Measurements from ENCODE around the gene DHRS12.

DHRS12 gene

DNA sequence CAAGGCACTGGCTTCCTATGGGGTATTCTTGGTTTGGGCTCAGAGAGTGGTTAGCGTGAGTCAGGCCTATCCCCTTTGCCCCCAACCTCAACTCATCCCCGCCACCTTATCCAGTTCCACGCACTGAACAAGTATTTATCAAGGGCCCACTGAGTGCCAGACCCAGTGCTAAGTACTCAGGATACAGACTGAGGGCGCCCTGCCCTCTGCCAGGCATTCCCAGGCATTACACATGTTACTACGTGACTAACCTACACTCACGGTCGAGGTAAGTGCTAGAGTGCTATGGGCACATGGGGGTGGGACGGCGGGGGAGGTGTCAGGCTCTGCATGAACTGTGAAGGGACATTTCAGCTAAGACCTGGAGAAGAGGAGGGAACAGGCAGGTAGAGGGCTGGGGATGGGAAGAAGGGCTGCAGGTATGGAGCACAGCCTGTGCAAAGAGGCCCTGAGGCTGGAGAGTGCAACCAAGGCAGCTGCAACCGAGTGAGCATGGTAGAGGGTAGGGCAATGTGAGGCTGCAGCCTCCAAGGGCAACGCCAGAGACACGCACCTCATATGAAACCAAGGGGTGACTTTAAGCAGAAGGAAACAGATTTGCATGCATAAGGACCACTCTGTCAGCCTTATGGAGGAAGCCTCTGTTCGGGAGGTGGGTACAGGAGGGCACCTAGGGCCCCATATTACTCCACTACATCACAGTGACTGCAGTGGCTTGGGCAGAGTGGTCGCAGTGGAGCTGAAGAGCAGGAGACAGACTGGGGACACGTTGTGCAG is 22.5 kb downstream of the DHRS12 start:
- no peak for DNase-seq (ENCODE audit: low read depth)

DNA sequence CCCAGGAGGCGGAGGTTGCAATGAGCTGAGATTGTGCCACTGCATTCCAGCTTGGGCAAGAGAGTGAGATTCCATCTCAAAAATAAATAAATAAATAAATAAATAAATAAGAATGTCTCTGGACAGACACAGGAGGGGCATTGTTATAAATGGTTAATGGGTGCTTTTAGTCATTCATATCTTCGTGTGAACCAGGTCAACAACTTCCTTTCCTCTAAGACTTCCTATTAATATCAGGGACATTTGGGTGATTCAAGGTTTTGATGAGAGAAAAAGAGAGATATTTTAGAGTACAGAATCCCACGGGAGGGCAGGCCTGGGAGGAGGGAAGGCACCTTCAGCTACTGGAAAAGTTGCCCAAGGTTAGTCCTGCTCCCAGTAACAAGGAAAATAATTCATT is 23.9 kb downstream of the DHRS12 start:
- no peak for DNase-seq (ENCODE audit: low read depth)

DNA sequence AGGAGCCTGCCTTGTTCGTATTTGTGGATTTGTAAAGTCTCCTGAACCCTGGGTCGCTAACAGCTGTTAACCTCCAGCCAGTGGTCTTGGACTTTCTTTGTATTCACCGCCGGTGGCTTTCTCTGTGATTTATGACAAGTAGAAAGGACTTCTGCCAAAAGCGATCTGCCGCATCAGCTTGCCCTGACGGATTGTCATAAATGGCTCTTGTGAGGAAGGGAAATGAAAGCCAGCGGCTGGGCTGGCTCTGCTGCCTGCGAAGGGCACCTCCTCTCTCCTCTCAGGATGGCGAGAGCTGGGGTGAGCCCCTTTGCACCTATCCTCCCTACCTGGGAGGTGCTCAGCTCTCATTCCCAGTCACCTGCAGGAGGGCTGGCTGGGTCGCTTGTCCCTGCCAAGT is 25.6 kb downstream of the DHRS12 start:
- DNase-seq (ENCODE audit: low read depth): no peak

DNA sequence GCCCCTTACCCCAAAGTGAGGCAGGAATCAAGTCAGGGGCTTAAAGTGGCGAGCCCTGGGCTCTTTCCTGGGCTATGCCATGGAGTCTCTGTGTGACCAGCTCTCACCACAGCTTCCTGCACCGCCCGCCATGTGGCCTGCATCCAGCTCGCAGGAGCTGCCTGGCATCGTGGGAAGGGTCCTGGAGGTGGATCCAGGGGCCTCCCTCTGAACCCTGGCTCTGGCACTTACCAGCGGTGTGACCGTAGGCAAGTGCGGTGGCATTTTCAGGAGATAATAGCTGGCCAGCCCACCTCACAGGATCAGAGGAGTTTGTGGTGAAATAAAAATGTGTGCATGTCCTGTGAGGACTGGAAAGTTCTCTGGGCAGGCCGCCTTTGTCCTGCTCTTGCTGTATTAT is 26.0 kb downstream of the DHRS12 start:
- no peak for DNase-seq (ENCODE audit: low read depth)

DNA sequence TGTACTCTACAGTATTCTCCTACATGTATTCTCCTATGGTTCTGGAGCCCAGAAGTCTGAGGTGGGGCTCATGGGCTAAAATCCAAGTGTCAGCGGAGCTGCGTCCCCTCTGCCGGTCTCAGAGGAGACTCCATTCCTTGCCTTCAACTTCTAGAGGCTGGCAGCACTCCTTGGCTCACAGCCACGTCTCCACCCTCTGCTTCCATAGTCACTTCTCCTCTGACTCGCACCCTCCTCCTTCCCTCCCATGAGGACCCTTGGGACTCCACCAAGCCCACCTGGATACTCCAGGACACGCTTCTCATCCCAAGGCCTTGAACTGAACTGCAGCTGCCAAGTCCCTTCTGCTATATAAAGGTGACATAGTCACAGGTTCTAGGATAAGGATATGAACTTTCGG is 27.8 kb downstream of the DHRS12 start:
- DNase-seq (ENCODE audit: low read depth): no peak

DNA sequence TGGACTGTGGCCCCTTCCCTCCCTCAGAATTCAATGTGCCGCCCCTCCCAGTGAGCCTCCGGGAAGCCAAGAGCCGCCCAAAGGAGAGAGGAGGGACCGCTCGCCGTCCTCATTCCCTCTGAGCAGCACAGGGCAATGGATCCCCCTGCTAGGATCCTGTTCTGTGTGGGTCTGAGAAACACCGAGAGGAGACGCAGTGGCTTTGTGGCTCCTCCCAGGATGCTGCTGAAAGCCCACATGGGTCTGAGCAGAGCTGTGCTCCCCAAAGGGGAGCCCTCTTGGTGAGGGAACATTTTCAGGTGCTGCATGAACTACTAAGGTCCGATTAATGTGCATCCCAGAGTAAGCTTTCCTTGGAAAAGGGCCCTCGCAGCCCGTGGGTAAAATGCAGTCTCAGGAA is 30.4 kb downstream of the DHRS12 start:
- no peak for DNase-seq (ENCODE audit: low read depth)

DNA sequence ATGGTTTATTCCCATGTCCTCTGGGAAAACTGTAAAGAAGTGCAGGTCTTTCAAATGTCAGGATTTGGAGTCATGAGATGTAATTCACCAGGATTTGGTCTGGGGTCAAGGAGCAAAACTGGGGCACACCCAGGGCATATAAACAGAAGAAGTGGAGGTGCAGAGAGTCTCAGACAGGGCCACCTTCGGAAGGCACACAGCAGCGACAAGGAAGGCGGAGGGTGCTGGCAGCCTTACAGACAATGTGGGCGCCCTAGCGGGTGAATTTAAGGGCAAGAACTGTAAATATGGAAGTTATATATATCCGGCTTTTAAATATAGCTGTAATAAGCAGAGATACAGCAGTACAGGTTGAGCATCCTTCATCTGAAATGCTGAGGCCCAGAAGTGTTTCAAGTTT is 31.2 kb downstream of the DHRS12 start:
- no peak for DNase-seq (ENCODE audit: low read depth)

DNA sequence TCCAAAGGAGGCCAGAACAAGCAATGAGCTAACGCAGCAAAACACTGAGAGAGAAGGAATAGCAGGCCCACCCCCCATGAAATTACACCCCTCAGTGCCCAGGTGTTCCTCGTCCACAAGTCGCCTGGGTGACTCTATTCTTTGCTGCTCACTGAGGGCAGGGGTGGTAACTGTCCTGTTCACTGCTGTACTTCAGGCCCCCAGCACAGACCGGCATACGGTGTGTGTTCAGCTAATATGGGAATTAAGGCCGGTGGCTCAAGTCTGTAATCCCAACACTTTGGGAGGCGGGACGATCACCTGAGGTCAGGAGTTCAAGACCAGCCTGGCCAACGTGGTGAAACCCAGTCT is 31.9 kb downstream of the DHRS12 start:
- no peak for DNase-seq (ENCODE audit: low read depth)

DNA sequence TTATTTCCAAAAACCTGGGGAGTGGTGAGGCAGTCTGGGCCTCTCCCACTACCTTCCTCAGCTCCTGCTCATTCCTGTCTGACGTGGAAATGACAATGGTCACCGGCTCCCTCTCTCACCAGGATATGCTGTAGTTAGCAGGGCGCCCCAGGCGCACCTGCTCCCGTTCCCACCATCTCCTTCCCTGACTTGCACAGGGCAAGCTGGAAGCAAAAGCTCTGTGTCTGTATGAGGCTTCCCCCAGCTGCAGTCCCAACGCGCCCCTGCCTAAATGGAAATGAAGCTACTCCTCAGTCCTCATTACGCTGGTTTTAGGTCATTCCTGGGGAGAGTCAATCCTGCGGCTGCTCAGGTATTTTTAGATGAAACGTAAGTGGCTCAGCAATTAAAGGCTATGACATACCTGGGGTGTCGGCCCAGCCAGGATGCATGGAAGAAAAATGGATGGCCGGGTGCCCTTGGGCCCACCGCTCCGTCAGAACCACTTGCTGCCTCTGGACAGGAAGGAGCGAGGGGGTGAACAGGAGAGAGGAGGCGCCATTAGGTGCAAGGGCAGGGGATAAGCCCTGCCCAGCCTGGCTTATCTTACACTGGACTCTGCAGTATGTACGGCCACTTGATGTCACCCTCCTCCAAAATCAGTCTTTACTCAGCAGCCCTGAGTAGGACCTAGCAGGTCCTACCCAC is 32.4 kb downstream of the DHRS12 start:
- no peak for DNase-seq (ENCODE audit: low read depth)

DNA sequence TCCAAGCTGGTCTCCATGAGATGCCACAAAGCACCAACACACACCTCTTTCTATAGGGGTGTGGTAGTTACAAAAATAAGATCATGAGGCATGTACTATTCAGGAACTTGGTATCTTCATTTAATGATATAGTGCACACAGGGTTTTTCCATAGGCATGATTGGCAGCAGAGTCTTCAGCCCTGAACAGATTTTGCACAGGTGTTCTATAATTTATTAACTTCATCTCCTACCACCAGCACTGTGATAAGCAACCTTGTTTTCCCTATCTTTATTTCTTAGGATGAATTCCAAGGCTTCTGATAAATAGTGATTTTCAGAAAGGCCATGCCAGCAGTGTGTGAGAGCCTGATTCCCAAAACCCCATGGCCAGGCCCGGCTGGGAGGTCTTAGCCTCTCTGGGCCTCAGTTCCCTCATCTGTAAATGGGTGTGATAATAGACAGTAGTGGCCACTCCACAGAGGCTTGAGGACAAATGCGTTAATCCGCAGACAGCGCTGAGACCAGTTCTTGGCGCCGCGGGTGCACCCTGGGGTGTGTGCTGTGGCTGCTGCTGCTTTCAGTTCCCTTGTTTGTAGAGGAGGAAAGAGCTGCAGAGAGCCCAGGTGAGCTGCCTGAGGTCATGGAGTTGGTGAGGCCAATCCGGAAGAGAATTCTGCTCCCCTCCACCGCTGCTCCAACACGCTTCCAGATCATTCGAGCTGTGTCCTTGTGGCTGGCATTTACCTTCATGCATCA is 33.1 kb downstream of the DHRS12 start:
- no peak for DNase-seq (ENCODE audit: low read depth)

DNA sequence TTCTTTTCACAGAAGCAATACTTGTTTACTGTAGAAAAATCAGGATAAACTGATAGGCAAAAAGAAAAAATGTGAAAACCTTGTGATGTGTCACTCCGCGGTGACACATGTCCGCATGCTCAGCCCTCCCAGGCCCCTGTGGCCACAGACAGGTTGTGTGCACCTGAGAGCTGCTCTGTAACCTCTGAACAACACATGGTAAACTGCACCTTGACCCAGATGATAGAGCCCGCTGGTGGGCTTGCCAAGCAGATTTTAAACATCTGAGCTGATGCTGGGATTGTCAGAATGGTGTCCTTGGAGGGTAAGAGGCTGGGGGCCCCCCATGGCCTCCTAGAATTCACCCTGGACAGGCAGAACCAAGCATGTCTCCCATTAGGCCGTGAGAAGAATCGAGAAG is 33.8 kb downstream of the DHRS12 start:
- DNase-seq (ENCODE audit: low read depth): no peak

DNA sequence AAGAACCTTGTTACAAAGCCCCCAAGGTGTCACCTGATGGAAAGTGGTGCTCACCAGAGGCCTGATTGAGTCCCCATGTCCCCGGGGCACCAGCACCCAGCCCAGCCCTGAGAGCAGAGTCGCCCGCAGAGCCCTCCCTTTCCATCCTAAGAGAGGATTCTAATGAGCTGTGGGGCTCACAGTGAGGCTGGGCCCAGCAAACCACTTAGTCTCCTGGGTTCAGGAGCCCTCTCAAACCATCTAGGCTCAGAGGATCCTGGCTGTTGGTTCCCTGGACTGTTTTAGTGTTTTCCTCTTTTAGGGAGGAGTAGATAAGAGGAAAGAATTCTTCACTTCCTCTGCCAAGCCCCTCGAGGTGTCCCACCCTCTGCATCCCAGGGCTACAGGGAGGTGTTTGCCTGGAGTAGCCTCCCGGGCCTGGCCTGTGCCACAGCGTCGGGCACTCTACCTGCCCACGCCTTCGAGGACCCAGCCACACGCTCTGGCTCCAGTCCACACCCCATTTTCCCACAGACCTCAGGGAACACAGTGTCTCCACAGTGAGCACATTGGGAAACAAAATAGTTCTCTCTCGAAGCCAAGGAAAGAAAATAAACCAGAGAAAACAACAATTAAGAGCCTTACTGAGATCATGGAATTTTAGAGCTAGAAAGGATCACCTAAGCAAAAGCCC is 34.4 kb downstream of the DHRS12 start:
- no peak for DNase-seq (ENCODE audit: low read depth)

DNA sequence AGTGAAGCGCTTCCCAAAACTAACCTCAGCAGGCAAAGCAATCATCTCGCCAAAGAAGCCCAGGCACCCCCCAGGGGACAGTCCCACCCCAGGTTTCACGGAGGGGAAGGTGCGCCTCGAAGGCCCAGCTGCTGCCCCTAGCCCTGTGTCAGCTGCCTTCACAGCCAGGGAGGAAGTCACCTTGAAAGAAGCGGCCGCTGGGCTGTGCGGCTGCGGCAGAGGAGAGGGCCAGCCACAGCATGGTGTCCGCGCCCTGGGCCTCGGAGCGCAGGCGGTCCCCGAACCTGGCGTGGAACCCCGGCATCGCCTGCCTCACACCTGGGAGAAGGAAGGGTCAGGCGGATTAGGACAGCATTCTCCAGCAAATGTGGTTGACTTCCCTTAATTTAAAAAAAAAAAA is 35.0 kb downstream of the DHRS12 start:
- DNase-seq (ENCODE audit: low read depth): no peak

DNA sequence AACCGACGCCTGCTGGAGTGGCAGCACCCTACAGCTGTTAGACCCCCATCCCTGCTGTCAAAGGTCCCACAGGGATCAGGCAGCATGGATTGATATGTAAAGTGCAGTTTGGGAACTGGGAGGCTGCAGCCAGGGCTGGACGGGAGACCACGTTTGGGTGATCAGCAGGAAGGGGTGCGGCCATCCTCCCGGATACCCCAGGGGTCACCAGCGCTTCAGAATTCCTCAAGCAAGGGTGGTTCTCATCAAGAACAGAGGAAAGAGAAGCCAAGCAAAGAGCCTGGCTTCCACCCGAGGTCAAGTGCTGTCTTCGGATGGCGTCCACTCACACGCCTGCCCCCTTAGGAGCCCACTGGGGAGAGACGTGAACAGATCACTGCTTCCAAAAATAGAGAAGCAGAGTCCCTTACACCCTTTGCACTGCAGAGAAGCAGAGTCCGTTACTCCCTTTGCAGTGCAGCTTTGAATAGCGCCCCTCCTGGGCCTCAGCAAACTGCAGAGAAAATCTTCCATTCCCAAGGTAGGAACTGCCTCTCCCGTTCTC is 35.5 kb downstream of the DHRS12 start:
- DNase-seq (ENCODE audit: low read depth): no peak

DNA sequence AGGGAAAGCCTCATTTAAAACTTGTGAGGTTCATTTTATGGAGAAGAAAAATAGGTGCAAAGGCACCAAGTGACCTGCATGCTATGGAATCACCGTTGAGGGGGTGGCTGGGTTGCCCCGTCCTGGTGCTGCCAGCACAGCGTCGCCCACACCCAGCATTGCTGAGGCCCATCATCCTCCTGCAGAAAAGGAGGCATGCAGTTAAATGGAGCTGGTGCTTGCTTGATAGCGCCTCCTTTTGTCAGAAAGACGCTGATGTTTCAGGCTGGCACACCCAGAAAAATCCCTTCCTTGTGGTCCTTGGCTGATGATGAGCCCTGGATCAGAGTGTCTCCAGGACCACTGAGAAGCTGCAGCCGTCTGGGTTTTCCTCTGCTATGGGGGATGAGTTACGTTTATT is 36.9 kb downstream of the DHRS12 start:
- DNase-seq (ENCODE audit: low read depth): no peak

DNA sequence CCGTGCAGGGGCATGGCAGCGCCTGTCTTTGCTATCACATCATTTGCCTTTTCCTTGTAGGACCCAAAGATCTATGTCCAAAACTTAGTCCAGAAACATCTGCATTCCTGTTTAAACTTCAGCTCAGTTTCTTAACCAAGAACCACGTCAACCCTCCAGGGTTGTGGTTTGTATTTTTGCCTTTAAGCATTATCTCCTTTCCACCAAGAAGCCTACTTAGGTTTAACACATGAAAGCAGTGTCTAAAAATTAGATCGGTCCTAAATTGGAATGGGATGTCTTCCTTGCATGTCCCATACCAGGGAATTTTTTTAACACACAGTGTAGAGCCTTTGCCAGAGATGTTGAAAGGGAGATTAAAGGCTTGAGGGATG is 38.8 kb downstream of the DHRS12 start:
- DNase-seq (ENCODE audit: low read depth): no peak

DNA sequence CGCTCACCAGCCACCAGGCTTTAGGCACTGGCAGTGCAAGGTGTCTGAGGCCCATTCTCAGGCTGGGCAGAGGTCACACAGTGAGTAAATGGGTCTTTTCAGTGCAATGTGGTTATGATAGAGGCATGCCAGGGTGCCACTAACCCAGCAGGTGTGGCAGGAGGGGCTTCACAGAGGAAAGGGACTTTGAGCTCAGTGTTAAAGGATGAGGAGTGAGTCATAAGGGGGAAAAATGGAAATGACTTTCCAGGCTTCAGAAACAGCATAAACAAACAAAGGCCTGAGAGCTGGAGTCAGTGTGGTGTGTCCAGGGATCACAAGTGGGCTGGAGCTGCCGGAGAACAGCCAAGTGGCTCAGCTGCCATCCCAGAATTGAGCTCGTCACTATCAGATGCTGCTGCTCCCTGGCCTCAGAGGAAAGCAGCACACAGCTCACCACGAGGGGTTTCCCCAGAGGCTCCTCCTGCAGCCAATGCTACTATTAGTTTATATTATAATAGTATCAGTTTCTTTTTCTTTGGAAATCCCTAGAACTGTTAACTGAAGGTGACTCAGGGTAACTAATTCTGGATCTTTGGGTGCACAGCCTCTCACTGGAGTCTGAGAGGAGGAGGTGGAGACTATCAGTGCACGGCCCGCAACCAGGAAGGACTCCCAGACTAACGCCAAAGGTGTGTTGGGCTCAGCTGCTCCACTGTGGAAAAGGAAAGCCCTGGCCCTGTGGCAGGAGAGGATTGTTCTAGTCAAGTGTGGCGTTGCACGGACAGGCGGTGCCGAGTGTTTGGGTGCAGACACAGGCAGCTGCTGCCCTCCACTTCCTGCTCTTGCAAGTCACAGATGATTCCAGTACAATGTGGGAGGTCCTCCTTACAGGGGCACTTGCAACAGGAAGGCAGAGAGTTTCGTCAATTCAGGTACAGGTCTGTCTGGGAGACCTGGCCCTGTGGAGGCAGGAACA is 39.5 kb downstream of the DHRS12 start:
- no peak for DNase-seq (ENCODE audit: low read depth)

DNA sequence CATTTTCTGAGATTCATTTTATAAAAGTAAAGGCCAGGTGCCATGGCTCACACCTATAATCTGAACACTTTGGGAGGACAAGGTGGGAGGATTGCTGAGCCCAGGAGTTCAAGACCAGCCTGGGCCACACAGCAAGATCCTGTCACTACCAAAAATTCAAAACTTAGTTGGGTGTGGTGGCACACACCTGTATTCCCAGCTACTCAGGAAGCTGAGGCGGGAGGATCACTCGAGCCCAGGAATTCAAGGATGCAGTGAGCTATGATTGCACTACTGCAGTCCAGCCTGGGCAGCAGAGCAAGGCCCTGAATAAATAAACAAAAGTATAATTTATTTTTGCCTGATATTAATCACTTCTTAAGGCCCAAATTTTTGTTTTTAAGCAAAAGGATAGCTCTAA is 40.5 kb downstream of the DHRS12 start:
- no peak for DNase-seq (ENCODE audit: low read depth)

DNA sequence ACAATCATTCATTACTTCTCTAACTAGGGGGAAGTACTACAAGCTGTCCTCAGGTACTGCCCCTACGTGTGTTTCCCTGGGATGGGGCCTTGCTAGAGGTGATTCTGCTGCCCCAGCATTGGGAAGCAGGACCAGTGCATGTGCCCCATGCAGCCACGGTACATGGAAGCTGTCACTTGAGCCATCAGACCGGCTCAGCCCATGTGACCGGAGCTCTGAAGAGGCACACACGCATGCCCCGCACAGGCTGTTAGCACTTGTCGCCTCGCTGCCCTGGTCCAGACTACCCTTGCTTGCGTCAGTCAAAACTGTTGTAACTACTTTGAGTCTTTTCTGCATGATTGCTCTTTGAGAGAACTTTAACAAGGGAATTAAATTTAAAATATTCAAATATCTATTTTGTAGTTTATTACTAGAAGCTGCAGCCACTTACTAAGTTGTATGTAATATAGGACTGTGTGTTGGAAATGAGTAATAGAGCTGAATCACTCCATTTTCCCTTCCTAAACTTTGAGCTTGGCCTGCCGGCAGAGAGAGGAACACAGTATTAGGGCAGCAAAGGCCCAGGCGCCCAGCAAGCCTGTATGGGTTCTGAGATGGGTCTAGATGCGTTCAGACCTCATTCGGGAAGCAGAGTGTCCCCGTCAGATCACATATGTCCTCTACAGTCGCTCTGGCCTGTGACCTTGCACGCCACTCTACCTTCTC is 42.2 kb downstream of the DHRS12 start:
- DNase-seq (ENCODE audit: low read depth): no peak

DNA sequence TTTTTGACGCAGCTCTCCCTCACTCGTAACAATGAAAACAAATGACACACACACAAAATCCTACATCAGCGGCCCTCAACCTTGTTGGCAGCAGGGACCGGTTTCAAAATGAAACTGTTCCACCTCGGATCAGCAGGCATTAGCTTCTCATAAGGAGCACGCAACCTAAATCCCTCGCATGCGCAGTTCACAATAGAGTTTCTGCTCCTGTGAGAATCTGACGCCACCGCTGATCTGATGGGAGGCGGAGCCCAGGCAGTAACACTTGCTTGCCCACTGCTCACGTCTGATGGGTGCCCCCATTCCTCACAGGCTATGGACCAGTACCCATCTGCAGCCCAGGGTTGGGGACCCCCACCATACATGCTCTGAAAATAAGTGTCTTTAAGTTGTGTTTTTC is 43.4 kb downstream of the DHRS12 start:
- no peak for DNase-seq (ENCODE audit: low read depth)

DNA sequence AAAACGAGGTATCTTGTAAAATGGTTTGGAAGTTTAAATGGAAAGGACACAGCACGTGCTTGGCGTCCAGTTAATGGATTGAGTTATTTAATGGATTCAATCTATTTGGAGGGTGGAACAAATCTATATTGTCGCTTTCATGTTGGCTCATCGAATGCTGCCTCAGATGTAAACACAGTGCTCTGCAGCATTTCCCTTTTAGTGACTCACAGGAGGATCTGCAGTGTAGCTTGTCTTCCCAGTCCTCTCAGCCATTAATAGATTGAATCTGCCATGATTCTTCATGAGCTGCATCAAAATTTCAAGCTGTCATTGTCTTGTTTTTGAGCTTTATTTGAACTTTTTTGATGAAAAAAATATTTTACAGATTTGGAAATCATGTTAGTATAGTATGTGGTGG is 44.7 kb downstream of the DHRS12 start:
- DNase-seq (ENCODE audit: low read depth): no peak
